Liver (tissue), 9 donors: Measurements from ENCODE around the gene CLEC20A. TPM values are rescaled to one million over a fixed set of nuclear protein-coding genes. Genes with fewer than 3 reads are reported as not detected.

Experiments
- DNase-seq: peaks from one replicate; pipeline ENCODE4 v3.0.0-alpha.2; 2017; ENCODE audit warnings: low spot score
- H3K27ac ChIP-seq, 2 donors: one replicate each; pipeline ENCODE4 v1.7.0; 2013; ENCODE audit warnings: inconsistent platforms in 2 of 2, low read length in 2 of 2, control low read depth in 1 of 2, low read depth in 1 of 2, mild to moderate bottlenecking in 1 of 2
- H3K27me3 ChIP-seq, 4 donors: one replicate each; pipeline versions ENCODE4 v1.6.1 to v1.7.0; 2013; ENCODE audit warnings: low read length in 3 of 4, inconsistent platforms in 1 of 4, mild to moderate bottlenecking in 1 of 4, moderate library complexity in 1 of 4; ENCODE audit not compliant: control insufficient read depth in 4 of 4, insufficient read depth in 4 of 4
- H3K36me3 ChIP-seq, 4 donors: one replicate each; pipeline versions ENCODE4 v1.6.1 to v1.7.0; 2013; ENCODE audit warnings: low read length in 3 of 4, mild to moderate bottlenecking in 3 of 4, low read depth in 1 of 4, moderate library complexity in 1 of 4; ENCODE audit not compliant: control insufficient read depth in 4 of 4, insufficient read depth in 3 of 4
- H3K4me1 ChIP-seq, 4 donors: one replicate each; pipeline versions ENCODE4 v1.6.1 to v1.7.0; 2013; ENCODE audit warnings: low read length in 3 of 4, mild to moderate bottlenecking in 3 of 4, moderate library complexity in 1 of 4; ENCODE audit not compliant: control insufficient read depth in 4 of 4, insufficient read depth in 4 of 4
- H3K4me3 ChIP-seq, 3 donors: one replicate each; pipeline versions ENCODE4 v1.6.1 to v1.7.0; 2013; ENCODE audit warnings: low read length in 3 of 3, control low read depth in 1 of 3, low read depth in 1 of 3, mild to moderate bottlenecking in 1 of 3
- H3K9ac ChIP-seq, 2 donors: one replicate each; pipeline ENCODE4 v1.7.0; 2013; ENCODE audit warnings: low read length in 2 of 2, mild to moderate bottlenecking in 2 of 2, moderate library complexity in 2 of 2, control low read depth in 1 of 2, low read depth in 1 of 2
- H3K9me3 ChIP-seq, 4 donors: one replicate each; pipeline versions ENCODE4 v1.6.1 to v1.7.0; 2013; ENCODE audit warnings: low read length in 3 of 4; ENCODE audit not compliant: control insufficient read depth in 4 of 4
- ATF3 ChIP-seq: IDR thresholded peaks from 2 replicates; pipeline ENCODE4 v1.6.1; 2016; ENCODE audit warnings: antibody characterized with exemption
- EGR1 ChIP-seq, 2 donors: IDR thresholded peaks; 2 replicates each; pipeline ENCODE4 v1.6.1; 2016 to 2018; ENCODE audit warnings: antibody characterized with exemption in 2 of 2, low read depth in 2 of 2
- FOXA1 ChIP-seq: IDR thresholded peaks from 2 replicates; pipeline ENCODE4 v1.6.1; 2016; ENCODE audit warnings: antibody characterized with exemption
- FOXA2 ChIP-seq: IDR thresholded peaks from 2 replicates; pipeline ENCODE4 v1.6.1; 2016; ENCODE audit warnings: antibody characterized with exemption
- GABPA ChIP-seq, 2 donors: IDR thresholded peaks in 1 of 2; conservative IDR thresholded peaks in 1 of 2; 2 replicates each; pipeline ENCODE4 v1.6.1; 2016; ENCODE audit warnings: antibody characterized with exemption in 2 of 2, mild to moderate bottlenecking in 1 of 2, moderate library complexity in 1 of 2
- HNF4A ChIP-seq, 2 donors: conservative IDR thresholded peaks; 2 replicates each; pipeline ENCODE4 v1.6.1; 2016; ENCODE audit warnings: antibody characterized with exemption in 2 of 2, mild to moderate bottlenecking in 2 of 2
- JUND ChIP-seq, 2 donors: IDR thresholded peaks; 2 replicates each; pipeline ENCODE4 v1.6.1; 2016; ENCODE audit warnings: antibody characterized with exemption in 2 of 2
- MAX ChIP-seq: IDR thresholded peaks from 2 replicates; pipeline ENCODE4 v1.6.1; 2016; ENCODE audit warnings: antibody characterized with exemption
- NR2F2 ChIP-seq: IDR thresholded peaks from 2 replicates; pipeline ENCODE4 v1.6.1; 2016; ENCODE audit warnings: antibody characterized with exemption
- RAD21 ChIP-seq, 2 donors: IDR thresholded peaks; 2 replicates each; pipeline ENCODE4 v1.6.1; 2016; ENCODE audit warnings: antibody characterized with exemption in 2 of 2, mild to moderate bottlenecking in 2 of 2
- REST ChIP-seq: IDR thresholded peaks from 2 replicates; pipeline ENCODE4 v1.6.1; 2016; ENCODE audit warnings: antibody characterized with exemption, mild to moderate bottlenecking
- RXRA ChIP-seq, 2 donors: IDR thresholded peaks; 2 replicates each; pipeline ENCODE4 v1.6.1; 2017 to 2018; ENCODE audit warnings: antibody characterized with exemption in 2 of 2, mild to moderate bottlenecking in 1 of 2
- TAF1 ChIP-seq: conservative IDR thresholded peaks from 2 replicates; pipeline ENCODE4 v1.6.1; 2016; ENCODE audit warnings: antibody characterized with exemption, mild to moderate bottlenecking
- YY1 ChIP-seq: IDR thresholded peaks from 2 replicates; pipeline ENCODE4 v1.6.1; 2016; ENCODE audit warnings: antibody characterized with exemption, mild to moderate bottlenecking
- ZBTB33 ChIP-seq: IDR thresholded peaks from 2 replicates; pipeline ENCODE4 v1.6.1; 2016; ENCODE audit warnings: antibody characterized with exemption
- WGBS: extraction: QIAGEN DNeasy Blood & Tissue Kit; methylation state at CpG from one replicate; pipeline ENCODE4 v1.1.7; 2013; 5-methylcytosine and 5-hydroxymethylcytosine counted together
- polyA plus RNA-seq, 2 donors: library from polyadenylated mRNA; stranded (reverse) in 1 of 2; unstranded in 1 of 2; fragments of 200-250 nt in 1 of 2; fragments of >200 nt in 1 of 2; fragmentation: Nextera tagmentation in 1 of 2; extraction: Ambion mirVana in 1 of 2; gene quantifications; one replicate each; pipeline versions ENCODE4 v1.2.1 to v1.2.3, GENCODE V29; 2013 to 2015
- total RNA-seq, 2 donors: library from RNA; depleted of rRNA; stranded (reverse); fragments of >200 nt; gene quantifications; one replicate each; pipeline ENCODE4 v1.2.3, GENCODE V29; 2014
- donor health status: healthy.
- donor health status: healthy.
- donor health status: healthy.
- donor health status: healthy.
- donor health status: healthy.

Gene CLEC20A
- total and polyA plus RNA-seq, 4 donors, result 0.33 TPM; not detected in 3

GRCh38 chr1:178491721-178492120 is 5.0 kb downstream of the CLEC20A start (continued):
- TF ChIP-seq ZBTB33, result no peak
- TF ChIP-seq YY1, result no peak
- TF ChIP-seq RAD21 (IDR thresholded peaks at IDR 0.05), result no peak
- TF ChIP-seq HNF4A (conservative IDR thresholded peaks at IDR 0.05), result no peak
- no peak for TF ChIP-seq NR2F2
- TF ChIP-seq TAF1, result no peak
- TF ChIP-seq GABPA (IDR thresholded peaks at IDR 0.05 in 1 of 2, conservative IDR thresholded peaks at IDR 0.05 in 1 of 2), result no peak
- no peak for TF ChIP-seq ATF3
- no peak for TF ChIP-seq EGR1 (IDR thresholded peaks at IDR 0.05; ENCODE audit: low read depth in 2 of 2)

GRCh38 chr1:178490967-178491366 is 5.8 kb downstream of the CLEC20A start:
- Histone ChIP-seq H3K27ac (no peak overlapping the region), H3K9ac (no peak overlapping the region), H3K36me3 (no peaks in the 10 kb centered on the region), H3K4me1 (peaks cover 0 to 4% (median 1%) of the 10 kb centered on the region in 4 donors), H3K9me3 (no peaks in the 10 kb centered on the region), H3K27me3 (no peaks in the 10 kb centered on the region), H3K4me3 (no peak overlapping the region)
- TF ChIP-seq FOXA1 (no peak), RXRA (IDR thresholded peaks at IDR 0.05) (no peak), REST (no peak), JUND (IDR thresholded peaks at IDR 0.05) (no peak), HNF4A (conservative IDR thresholded peaks at IDR 0.05) (no peak), NR2F2 (no peak), MAX (no peak), ATF3 (no peak), FOXA2 (no peak), GABPA (IDR thresholded peaks at IDR 0.05 in 1 of 2, conservative IDR thresholded peaks at IDR 0.05 in 1 of 2) (no peak), RAD21 (IDR thresholded peaks at IDR 0.05) (no peak), ZBTB33 (no peak)
- no peak for DNase-seq
- WGBS, result 90% methylated on average over 9 of the region's 9 CpGs
